ENCODE data around the gene YIF1A. TPM values are rescaled to one million over a fixed set of nuclear protein-coding genes. Genes with fewer than 3 reads are reported as not detected.
A peak's percentile ranks its signal among the peaks of the same experiment; 100 is the strongest.
"Not testable (repeated sequence)": the region's sequence is repeated elsewhere in the genome, so short reads cannot be mapped to it uniquely, and the experiment has no call there.

Gene YIF1A
- total RNA-seq, 2 donors from 2014 or later, result 42.9 to 50.8 TPM

GRCh38 chr11:66311965-66312548 is 23.1 kb upstream of the YIF1A start:
- H3K27ac Mint-ChIP-seq, result peak overlapping the region; percentile 84
- peaks cover 35% of the 10 kb centered on the region for H3K4me1 Mint-ChIP-seq (ENCODE audit: low read depth)
- no peaks in the 10 kb centered on the region for H3K9me3 Mint-ChIP-seq
- peak; percentile 98 for DNase-seq
- no peaks in the 10 kb centered on the region for H3K27me3 Mint-ChIP-seq (ENCODE audit: low read depth)
- H3K36me3 Mint-ChIP-seq (ENCODE audit: insufficient read depth in 2 of 2), result no peaks in the 10 kb centered on the region
- peak; percentile 73 to 74 for ATAC-seq (replicated peaks in 1 of 2)
- peak overlapping the region; percentile 89 to 92 for H3K4me3 Mint-ChIP-seq

DNA sequence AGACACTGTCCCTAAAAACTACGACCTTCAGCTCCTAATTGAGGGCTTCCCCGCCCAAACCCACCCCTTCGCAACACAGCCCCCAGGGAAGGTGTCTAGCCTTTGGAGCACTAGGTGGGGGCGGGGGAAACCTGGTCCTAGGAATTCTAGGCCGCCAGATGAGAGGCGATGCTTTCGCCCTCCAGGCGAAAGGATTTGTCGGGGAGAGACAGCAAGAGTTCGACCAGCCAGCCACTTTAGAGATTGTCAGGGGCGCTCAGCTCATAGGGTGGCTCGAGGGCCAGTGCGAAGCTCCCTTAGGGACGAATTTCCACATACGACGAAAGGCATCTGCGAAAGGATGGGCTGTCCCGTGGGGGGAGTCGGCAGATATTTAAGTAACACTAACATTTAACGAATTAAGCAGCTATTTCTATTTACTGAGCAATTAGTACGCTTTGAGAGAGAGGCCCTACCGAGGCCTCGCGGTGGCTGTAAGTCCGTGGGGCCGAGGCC is 22.6 kb upstream of the YIF1A start:
- Mint-ChIP-seq H3K36me3 (ENCODE audit: insufficient read depth in 2 of 2) (no peaks in the 10 kb centered on the region), H3K4me1 (ENCODE audit: low read depth) (peaks cover 34% of the 10 kb centered on the region), H3K9me3 (no peaks in the 10 kb centered on the region), H3K27me3 (ENCODE audit: low read depth) (no peaks in the 10 kb centered on the region), H3K4me3 (peak overlapping the region; percentile 89 to 92), H3K27ac (peak overlapping the region; percentile 84)
- DNase-seq (no peak), ATAC-seq (replicated peaks in 1 of 2) (no peak)

DNA sequence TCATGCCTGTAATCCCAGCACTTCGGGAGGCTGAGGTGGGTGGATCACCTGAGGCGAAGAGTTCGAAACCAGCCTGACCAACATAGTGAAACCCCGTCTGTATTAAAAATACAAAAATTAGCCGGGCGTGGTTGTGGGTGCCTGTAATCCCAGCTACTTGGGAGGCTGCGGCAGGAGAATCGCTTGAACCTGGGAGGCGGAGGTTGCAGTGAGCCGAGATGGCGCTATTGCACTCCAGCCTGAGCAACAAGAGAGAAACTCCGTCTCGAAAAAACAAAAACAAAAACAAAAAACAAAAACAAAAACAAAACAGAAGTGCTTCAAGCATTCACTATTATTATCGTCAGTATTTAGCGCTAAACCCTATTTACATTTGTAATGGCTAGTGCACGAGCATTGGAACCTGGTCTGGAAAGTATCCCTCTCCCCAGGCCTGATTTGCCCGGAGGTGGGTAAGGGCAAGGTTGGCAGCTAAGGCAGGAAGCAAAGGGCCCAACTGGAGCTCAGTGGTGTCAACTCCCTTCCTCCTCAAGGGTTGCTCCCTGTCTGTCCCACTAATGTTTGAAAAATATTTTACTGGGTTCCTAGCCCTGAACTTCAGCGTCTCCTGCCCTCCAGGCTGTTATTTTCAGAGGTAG is 22.0 kb upstream of the YIF1A start:
- H3K36me3 Mint-ChIP-seq (ENCODE audit: insufficient read depth in 2 of 2); H3K27me3 Mint-ChIP-seq (ENCODE audit: low read depth); DNase-seq; H3K9me3 Mint-ChIP-seq; ATAC-seq (replicated peaks in 1 of 2); H3K27ac Mint-ChIP-seq: not testable (repeated sequence)
- Mint-ChIP-seq H3K4me1 (ENCODE audit: low read depth) (peaks cover 30% of the 10 kb centered on the region), H3K4me3 (peak overlapping the region; percentile 5 to 8)

DNA sequence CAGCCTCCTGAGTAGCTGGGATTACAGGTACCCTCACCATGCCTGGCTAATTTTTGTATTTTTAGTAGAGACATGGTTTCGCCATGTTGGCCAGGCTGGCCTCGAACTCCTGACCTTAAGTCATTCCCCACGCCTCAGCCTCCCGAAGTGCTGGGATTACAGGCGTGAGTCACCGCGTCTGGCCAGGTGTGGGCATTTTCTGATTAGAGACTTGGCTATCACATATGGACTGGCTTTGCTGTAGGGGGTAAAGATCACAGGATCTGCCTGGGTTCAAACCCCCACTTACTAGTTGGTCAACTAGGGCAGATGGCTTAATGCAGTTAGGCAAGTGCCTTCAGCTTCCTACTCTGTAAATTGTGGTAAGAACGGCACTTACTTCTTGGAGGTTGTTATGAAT is 21.4 kb upstream of the YIF1A start:
- DNase-seq (no peak), ATAC-seq (replicated peaks in 1 of 2) (no peak)
- H3K36me3 Mint-ChIP-seq (ENCODE audit: insufficient read depth in 2 of 2), result no peaks in the 10 kb centered on the region
- H3K27me3 Mint-ChIP-seq (ENCODE audit: low read depth), result no peaks in the 10 kb centered on the region
- H3K4me3 Mint-ChIP-seq, result no peak overlapping the region
- H3K4me1 Mint-ChIP-seq (ENCODE audit: low read depth), result peaks cover 24% of the 10 kb centered on the region
- no peaks in the 10 kb centered on the region for H3K9me3 Mint-ChIP-seq
- H3K27ac Mint-ChIP-seq, result no peak overlapping the region

GRCh38 chr11:66309475-66309874 is 20.5 kb upstream of the YIF1A start:
- Mint-ChIP-seq H3K27ac (no peak overlapping the region), H3K4me1 (ENCODE audit: low read depth) (peaks cover 17% of the 10 kb centered on the region), H3K36me3 (ENCODE audit: insufficient read depth in 2 of 2) (no peaks in the 10 kb centered on the region), H3K4me3 (no peak overlapping the region), H3K27me3 (ENCODE audit: low read depth) (no peaks in the 10 kb centered on the region), H3K9me3 (no peaks in the 10 kb centered on the region)
- ATAC-seq (replicated peaks in 1 of 2) (no peak), DNase-seq (no peak)

DNA sequence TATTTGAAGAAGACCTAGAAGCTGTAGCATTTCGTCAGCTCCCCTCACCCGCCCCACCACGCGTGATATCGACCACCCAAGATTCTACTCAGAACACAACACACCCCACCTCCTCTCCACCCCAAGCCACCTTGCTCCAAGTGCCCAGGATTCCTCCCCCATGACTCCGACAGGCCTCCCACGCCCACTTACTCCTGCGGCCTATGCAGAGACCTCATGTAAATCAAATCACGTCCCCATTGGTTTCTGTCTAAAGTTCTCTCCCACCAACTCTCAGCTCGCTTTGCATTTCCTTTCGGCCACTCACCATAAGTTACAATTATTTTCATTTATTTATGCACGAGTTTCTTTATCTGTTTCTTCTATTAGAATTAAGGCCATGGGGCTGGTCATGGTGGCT is 13.7 kb upstream of the YIF1A start:
- DNase-seq (no peak), ATAC-seq (replicated peaks in 1 of 2) (no peak)
- Mint-ChIP-seq H3K4me1 (ENCODE audit: low read depth) (no peaks in the 10 kb centered on the region), H3K27me3 (ENCODE audit: low read depth) (no peaks in the 10 kb centered on the region), H3K27ac (no peak overlapping the region), H3K9me3 (no peaks in the 10 kb centered on the region), H3K4me3 (no peak overlapping the region), H3K36me3 (ENCODE audit: insufficient read depth in 2 of 2) (no peaks in the 10 kb centered on the region)

DNA sequence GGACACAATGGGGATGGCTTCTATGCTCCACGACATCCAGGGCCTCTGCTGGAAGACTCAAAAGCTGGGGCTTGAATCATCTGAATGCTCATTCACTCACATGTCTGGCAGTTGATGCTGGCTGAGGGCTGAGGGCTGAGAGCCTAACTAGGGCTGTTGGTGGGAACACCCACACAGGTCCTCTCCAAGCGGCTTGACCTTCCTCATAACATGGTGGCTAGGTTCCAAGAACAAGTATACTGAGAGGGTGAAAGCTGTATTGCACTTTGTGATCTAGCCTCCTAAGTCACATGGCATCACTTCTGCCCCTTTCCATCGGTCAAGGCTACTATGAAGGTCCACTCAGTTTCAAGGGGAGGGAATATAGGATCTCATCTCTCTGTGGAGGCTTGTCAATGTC is 10.2 kb upstream of the YIF1A start:
- H3K27ac Mint-ChIP-seq, result no peak overlapping the region
- H3K27me3 Mint-ChIP-seq (ENCODE audit: low read depth), result no peaks in the 10 kb centered on the region
- no peak overlapping the region for H3K4me3 Mint-ChIP-seq
- H3K4me1 Mint-ChIP-seq (ENCODE audit: low read depth), result no peaks in the 10 kb centered on the region
- H3K9me3 Mint-ChIP-seq, result no peaks in the 10 kb centered on the region
- H3K36me3 Mint-ChIP-seq (ENCODE audit: insufficient read depth in 2 of 2), result no peaks in the 10 kb centered on the region
- ATAC-seq (replicated peaks in 1 of 2) (no peak), DNase-seq (no peak)

- Mint-ChIP-seq H3K36me3 (ENCODE audit: insufficient read depth in 2 of 2) (no peaks in the 10 kb centered on the region), H3K27me3 (ENCODE audit: low read depth) (peaks cover 13% of the 10 kb centered on the region), H3K4me1 (ENCODE audit: low read depth) (peaks cover 4% of the 10 kb centered on the region), H3K27ac (no peak overlapping the region), H3K9me3 (no peaks in the 10 kb centered on the region), H3K4me3 (no peak overlapping the region)
- ATAC-seq (replicated peaks in 1 of 2) (no peak), DNase-seq (no peak)
Observed at GRCh38 chr11:66297610-66298009, 8.7 kb upstream of the YIF1A start.

- H3K4me3 Mint-ChIP-seq, result no peak overlapping the region
- ATAC-seq (replicated peaks in 1 of 2) (no peak), DNase-seq (no peak)
- no peaks in the 10 kb centered on the region for H3K36me3 Mint-ChIP-seq (ENCODE audit: insufficient read depth in 2 of 2)
- peaks cover 12% of the 10 kb centered on the region for H3K4me1 Mint-ChIP-seq (ENCODE audit: low read depth)
- no peaks in the 10 kb centered on the region for H3K9me3 Mint-ChIP-seq
- H3K27me3 Mint-ChIP-seq (ENCODE audit: low read depth), result peaks cover 27% of the 10 kb centered on the region
- no peak overlapping the region for H3K27ac Mint-ChIP-seq
Observed at GRCh38 chr11:66294626-66295620, 6.0 kb upstream of the YIF1A start.

DNA sequence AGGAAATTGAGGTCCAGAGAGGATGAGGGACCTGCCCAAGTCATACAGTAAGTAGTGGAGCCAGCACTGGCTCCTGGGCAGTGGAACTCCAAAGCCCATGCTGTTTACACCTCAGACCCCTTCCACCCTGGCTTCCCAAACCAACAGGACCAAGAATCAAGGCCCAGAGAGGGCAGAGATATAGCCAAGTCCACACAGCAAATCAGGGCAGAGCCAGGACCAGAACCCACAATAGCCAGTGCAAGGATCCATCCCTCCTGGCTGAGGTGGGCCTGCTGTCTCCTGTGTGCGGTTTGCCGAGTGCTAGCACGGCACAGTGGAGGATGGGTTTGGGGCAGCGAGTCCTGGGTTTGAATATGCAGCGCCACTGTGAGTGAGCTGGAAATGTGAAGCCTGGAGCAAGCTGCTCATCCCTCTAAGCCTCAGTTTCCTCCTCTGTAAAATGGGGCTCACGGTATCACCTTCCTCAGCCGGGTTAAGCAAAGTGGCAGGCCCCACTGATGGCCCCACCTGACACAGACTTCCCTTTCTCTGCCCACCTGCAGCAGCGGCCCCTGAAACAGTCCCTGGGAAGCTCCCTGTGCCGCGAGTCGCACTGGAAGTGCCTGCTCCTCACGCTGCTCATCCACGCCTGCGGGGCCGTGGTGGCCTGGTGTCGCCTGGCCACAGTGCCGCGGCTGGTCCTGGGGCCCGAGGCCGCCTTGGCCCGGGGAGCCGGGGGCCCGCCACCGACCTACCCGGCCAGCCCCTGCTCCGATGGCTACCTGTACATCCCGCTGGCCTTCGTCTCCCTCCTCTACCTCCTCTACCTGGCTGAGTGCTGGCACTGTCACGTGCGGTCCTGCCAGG is 5.1 kb upstream of the YIF1A start:
- Mint-ChIP-seq H3K4me3 (no peak overlapping the region), H3K27ac (no peak overlapping the region), H3K9me3 (no peaks in the 10 kb centered on the region), H3K27me3 (ENCODE audit: low read depth) (peaks cover 27% of the 10 kb centered on the region), H3K36me3 (ENCODE audit: insufficient read depth in 2 of 2) (no peaks in the 10 kb centered on the region), H3K4me1 (ENCODE audit: low read depth) (peaks cover 20% of the 10 kb centered on the region)
- no peak for ATAC-seq (replicated peaks in 1 of 2)
- DNase-seq, result no peak

DNA sequence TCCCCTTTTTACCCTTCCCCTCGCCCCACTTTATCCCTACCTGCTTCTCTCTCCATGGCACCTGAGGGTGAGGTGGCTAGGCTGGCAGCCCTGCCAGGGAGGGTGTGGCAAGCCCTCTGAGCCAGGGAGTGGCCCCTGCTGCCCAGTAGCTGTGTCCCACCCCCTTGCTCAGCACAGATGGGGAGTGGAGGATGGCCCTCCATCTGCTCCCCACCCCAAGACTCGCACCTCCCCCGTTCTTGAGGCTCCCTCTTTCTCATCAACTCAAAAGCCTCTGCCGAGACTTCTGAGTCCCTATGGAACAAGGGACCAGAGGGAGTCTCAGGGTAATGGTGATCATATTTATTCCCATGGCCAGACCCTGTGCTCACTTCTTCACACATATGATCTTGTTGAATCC is 4.4 kb upstream of the YIF1A start:
- no peaks in the 10 kb centered on the region for H3K9me3 Mint-ChIP-seq
- ATAC-seq (replicated peaks in 1 of 2) (no peak), DNase-seq (no peak)
- peak overlapping the region; percentile 11 to 20 for H3K4me3 Mint-ChIP-seq
- H3K4me1 Mint-ChIP-seq (ENCODE audit: low read depth), result peaks cover 20% of the 10 kb centered on the region
- H3K27ac Mint-ChIP-seq, result no peak overlapping the region
- no peaks in the 10 kb centered on the region for H3K36me3 Mint-ChIP-seq (ENCODE audit: insufficient read depth in 2 of 2)
- peaks cover 27% of the 10 kb centered on the region for H3K27me3 Mint-ChIP-seq (ENCODE audit: low read depth)

GRCh38 chr11:66292543-66293332 is 3.8 kb upstream of the YIF1A start:
- H3K4me1 Mint-ChIP-seq (ENCODE audit: low read depth), result peaks cover 21% of the 10 kb centered on the region
- H3K4me3 Mint-ChIP-seq, result peak overlapping the region; percentile 43 to 64
- no peaks in the 10 kb centered on the region for H3K36me3 Mint-ChIP-seq (ENCODE audit: insufficient read depth in 2 of 2)
- no peaks in the 10 kb centered on the region for H3K9me3 Mint-ChIP-seq
- no peak for ATAC-seq (replicated peaks in 1 of 2)
- H3K27ac Mint-ChIP-seq, result no peak overlapping the region
- no peak for DNase-seq
- H3K27me3 Mint-ChIP-seq (ENCODE audit: low read depth), result peaks cover 27% of the 10 kb centered on the region

Measured in activated T-cell treated with anti-CD3 and anti-CD28 coated beads, Interleukin-2, amount 50 U/mL, for 72 hours (primary cell).